ENCODE results near the gene KRT75.

- TF ChIP-seq, protein P1, sequence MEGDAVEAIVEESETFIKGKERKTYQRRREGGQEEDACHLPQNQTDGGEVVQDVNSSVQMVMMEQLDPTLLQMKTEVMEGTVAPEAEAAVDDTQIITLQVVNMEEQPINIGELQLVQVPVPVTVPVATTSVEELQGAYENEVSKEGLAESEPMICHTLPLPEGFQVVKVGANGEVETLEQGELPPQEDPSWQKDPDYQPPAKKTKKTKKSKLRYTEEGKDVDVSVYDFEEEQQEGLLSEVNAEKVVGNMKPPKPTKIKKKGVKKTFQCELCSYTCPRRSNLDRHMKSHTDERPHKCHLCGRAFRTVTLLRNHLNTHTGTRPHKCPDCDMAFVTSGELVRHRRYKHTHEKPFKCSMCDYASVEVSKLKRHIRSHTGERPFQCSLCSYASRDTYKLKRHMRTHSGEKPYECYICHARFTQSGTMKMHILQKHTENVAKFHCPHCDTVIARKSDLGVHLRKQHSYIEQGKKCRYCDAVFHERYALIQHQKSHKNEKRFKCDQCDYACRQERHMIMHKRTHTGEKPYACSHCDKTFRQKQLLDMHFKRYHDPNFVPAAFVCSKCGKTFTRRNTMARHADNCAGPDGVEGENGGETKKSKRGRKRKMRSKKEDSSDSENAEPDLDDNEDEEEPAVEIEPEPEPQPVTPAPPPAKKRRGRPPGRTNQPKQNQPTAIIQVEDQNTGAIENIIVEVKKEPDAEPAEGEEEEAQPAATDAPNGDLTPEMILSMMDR (conservative IDR thresholded peaks at IDR 0.05; ENCODE audit: low read depth, low read length) = no peak
- TF ChIP-seq EZH2 (IDR thresholded peaks at IDR 0.05; ENCODE audit: borderline replicate concordance, low read depth, low read length, poor library complexity, severe bottlenecking) = no peak
These were observed 44.6 kb downstream of the KRT75 start for GRCh38 chr12:52389313-52390207.

Data from A673 (cell line).